GM19463 (cell line): ENCODE measurements around the gene DHRS13.
"Not testable (repeated sequence)": the region's sequence is repeated elsewhere in the genome, so short reads cannot be mapped to it uniquely, and the experiment has no call there.

Experiments used
- ATAC-seq: cut with Tn5 transposase; IDR thresholded peaks from one replicate; pipeline ENCODE4 v1.9.1; 2021; ENCODE audit warnings: mild to moderate bottlenecking, moderate library complexity; ENCODE audit not compliant: unreplicated experiment

The DHRS13 gene

DNA sequence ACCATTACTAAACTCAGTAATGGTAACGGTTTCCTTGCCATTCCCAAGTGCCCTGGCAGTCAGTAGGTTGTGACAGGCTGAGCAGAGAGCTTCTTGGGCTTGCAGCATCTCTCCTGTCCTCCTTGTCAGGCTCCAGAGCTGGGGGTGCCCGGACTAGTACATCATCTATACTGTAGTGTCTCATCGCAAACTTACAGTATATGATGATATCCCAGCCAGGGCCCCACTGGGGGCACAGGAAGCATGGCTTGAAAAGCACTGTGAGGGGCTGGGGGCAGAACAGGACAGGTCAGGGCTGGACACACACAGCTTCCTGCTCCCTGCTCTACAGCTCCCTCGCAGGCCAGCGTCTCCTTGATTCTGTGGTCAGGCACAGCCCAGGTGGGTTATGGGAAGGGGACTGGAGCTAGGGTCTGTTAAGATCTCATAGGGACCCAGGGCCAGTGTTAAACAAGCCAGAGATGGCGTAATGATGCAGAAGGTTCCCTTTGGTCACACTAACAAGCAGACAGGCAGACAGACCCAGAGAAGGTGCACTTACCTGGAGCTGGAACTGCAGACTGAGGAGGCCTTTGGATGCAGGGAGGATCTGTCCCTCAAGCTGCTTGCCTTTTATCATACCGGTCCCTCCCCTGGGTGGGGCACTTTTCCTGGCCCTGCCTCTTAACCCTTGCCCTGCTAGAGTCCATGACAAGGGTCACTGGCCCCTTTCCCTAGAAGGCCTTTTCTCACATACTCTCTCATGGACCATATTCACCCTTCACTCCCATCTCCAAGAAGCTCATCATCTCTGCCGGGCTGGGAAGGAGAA lies 41.3 kb downstream of the DHRS13 start:
- no peak for ATAC-seq

DNA sequence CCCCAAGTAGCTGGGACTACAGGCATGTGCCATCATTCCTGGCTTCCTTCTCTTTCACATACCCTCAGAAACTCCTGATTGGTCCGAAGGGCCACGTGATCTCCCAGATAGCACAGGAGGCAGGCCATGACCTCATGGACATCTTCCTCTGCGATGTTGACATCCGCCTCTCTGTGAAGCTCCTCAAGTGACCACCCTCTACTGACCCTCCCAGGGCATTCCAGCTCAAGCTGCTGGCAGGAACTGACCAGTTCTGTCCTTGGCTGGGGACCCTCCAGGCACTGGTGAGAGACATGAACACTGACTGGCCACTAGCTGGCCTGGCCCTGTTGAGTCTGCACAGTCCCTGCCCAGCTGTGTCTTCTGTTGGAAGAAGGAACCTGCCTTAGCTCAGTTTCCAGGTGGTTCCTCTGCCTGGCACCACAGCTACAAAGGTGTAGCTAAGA lies 42.5 kb downstream of the DHRS13 start:
- no peak for ATAC-seq

DNA sequence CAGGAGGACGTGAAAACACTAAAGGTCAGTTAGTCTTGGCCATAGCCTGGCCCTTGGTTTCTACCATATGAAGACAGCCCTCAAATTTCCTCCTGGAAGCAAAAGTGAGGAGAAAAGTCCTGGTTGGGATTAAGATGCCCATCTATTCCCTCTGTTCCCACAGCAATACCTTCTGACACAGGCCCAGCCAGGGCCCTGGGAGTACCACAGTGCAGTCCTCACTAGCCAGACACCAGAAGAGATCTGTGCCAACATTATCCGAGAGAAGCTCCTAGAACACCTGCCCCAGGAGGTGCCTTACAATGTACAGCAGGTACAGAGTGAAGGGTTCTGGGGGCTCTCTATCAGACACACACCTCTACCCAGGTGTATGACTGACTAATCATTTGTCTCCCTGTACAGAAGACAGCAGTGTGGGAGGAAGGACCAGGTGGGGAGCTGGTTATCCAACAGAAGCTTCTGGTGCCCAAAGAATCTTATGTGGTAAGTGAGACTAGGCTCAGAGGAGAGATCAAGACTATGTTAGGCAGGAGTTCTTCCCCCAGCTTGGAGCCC lies 44.0 kb downstream of the DHRS13 start:
- ATAC-seq: no peak

DNA sequence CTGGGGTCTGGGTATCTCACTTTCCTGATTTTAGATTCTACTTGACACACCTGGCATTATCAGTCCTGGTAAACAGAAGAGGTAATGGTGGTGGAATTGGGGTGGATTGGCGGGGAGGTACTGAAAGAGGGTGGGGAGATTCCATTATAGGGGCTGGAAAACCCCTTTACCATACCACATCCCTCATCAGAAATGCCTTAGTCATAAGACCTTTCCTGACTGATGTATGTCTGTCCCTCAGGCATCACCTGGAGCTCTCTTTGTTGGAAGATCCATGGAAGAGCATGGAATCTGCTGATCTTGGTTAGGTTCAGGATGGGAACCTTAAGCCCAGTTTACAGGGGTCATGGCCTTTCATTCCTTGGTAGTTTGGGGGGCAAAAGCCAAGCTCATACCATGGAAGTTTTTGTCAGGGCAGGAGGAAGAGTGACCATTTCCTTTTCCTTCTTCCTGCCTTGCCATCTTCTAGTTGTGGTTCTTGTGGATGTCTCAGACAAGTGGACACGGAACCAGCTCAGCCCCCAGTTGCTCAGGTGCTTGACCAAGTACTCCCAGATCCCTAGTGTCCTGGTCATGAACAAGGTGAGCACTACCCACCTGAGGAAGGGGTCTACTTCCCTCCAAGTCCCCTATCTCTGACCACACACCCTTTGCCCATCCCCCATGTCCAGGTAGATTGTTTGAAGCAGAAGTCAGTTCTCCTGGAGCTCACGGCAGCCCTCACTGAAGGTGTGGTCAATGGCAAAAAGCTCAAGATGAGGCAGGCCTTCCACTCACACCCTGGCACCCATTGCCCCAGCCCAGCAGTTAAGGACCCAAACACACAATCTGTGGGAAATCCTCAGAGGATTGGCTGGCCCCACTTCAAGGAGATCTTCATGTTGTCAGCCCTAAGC lies 44.7 kb downstream of the DHRS13 start:
- ATAC-seq: no peak

DNA sequence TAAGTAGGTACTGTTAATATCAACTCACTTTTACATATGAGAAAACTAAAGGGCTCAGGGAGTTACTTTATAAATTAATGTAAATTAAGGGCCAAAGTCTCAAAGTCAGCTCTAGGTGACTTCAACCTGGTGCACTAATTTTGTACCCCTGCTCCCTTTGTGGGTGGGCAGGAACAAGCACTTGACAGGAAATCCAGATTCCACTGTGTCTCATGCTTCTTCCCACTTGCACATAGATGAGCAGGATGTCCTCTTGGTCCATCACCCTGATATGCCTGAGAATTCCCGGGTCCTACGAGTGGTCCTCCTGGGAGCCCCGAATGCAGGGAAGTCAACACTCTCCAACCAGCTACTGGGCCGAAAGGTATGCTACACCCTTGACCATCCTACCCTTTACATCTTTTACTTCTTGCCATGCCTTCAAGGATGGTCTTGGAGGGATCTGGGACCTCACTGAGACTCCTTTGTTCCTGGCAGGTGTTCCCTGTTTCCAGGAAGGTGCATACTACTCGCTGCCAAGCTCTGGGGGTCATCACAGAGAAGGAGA lies 46.8 kb downstream of the DHRS13 start:
- no peak for ATAC-seq

- no peak for ATAC-seq
Measured at GRCh38 chr17:28855336-28855679, 47.6 kb downstream of the DHRS13 start.

DNA sequence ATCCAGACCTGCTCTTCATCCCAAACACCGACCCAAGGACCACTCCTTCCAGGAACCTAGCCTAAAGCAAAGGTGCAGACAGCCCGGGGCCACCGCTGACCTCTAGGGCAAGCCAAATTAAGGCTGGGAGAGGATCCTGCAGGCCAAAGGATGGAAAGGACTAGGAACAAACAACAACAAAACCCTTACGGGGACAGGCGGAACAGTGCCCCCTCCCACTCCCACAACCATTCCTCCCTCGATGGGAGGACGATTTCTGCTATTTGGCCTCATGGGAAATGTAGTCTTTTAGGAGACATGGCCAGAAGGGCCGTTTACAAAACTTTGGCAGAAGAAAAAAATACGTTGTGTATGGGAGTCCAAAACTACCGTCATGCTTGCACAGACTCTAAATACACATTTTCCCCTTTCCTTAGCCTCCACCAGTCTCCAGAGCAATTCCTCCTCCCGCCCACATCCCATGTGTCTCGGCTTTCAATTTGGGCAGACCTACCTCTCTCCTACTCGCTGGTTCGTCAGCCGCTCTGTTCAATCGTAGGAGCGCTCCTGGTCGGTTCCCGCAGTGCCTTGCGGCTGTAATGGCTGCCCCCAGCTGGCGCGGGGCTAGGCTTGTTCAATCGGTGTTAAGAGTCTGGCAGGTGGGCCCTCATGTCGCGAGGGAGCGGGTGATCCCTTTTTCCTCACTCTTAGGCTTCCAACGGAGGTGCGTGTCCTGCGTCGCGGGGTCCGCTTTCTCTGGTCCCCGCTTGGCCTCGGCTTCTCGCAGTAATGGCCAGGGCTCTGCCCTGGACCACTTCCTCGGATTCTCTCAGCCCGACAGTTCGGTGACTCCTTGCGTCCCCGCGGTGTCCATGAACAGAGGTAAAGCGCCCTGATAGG lies 48.2 kb downstream of the DHRS13 start, which contains the start of gene ERAL1:
ERAL1 (plus strand) TSS at position 560 of the 879 bp plus-strand sequence; CDS start at position 579, 19 bp downstream.
- peak; percentile 98 for ATAC-seq

- no peak for ATAC-seq
Measured at GRCh38 chr17:28853295-28853694, 49.6 kb downstream of the DHRS13 start.

- no peak for ATAC-seq
Measured at GRCh38 chr17:28849281-28849680, 53.6 kb downstream of the DHRS13 start.

DNA sequence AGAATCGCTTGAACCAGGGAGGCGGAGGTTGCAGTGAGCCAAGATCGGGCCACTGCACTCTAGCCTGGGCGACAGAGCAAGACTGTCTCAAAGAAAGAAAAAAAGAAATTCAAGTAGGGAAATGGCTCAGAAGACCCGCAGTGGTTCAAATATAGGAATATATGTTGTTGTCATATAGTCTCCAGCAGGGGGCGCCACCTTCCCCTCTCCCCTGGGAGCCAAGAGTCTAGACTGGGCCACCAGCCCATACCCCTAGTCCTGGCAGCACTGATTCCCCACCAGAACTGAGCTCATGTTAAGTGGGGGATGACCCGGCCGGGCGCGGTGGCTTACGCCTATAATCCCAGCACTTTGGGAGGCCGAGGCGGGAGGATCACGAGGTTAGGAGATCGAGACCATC lies 54.2 kb downstream of the DHRS13 start:
- not testable (repeated sequence) for ATAC-seq
